HG02885 (cell line): ENCODE data around the gene ONECUT3.
"Not testable (repeated sequence)": the region's sequence is repeated elsewhere in the genome, so short reads cannot be mapped to it uniquely, and the experiment has no call there.

Experiments
- ATAC-seq: cut with Tn5 transposase; IDR thresholded peaks from one replicate; pipeline ENCODE4 v1.9.1; 2021; ENCODE audit warnings: mild to moderate bottlenecking; ENCODE audit not compliant: unreplicated experiment, poor library complexity

Gene ONECUT3

DNA sequence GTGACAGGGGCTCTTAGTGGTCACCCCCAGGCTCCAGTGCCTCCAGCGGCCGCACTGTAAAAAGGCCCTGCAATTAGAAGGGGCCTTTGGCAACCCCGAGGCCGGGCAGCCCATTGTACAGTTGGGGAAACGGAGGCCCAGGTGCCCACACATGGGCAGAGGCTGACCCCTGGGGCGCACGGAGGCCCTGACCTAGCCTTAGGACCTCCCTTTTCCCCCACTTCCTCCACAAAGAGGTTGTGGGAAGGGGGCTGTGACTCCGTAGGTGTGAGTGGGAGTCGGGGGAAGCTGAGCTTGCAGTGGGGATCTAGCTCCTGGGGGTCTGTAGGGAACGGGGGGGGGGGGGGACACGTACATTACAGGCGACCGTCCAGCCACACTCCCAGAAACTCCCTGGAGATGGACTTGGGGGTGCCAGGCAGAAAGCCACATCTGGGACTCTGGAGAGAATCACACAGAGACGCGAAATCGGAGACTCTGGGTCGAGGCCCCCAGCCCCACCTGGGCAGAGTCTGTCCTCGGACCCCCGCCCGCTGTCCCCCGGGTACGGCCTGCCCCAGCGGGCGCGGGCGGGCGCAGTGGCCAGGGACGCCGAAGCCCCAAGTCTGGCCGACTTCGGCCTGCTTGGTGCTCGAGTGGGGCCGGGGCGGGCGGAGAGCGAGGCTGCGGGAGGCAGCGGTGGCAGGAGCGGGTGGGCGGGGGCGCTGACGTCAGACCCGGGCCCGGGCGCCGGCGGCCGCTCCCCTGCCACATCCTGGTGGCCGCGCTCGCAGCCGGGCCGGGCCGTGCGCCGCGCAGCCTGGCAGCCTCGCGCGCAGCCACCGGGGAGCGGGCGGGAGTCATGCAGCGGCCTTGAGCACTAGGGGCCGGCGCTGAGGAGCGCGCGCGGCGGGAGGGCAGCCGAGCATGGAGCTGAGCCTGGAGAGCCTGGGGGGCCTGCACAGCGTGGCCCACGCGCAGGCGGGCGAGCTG lies at the start of gene ONECUT3:
TSS of gene ONECUT3 (plus strand) at position 750 of the 972 bp plus-strand sequence. CDS start at position 907, 157 bp downstream.
- no peak for ATAC-seq

DNA sequence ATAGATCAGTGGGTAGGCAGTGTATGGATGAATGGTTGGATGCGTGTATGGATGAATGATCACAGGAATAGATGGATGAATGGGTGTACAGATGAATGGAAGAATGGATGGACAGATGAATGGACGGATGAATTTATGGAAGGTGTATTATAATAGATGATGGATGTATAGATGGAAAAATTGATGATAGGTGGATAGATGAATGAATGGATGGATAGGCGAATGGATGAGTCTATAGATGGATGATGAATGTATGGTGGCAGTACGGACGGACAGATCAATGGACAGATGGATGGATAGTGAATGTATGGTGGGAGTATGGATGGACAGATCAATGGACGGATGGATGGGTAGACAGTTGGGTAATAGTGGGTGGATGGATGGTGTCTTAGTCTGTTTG lies 49.0 kb upstream of the ONECUT3 start:
- ATAC-seq = no peak

DNA sequence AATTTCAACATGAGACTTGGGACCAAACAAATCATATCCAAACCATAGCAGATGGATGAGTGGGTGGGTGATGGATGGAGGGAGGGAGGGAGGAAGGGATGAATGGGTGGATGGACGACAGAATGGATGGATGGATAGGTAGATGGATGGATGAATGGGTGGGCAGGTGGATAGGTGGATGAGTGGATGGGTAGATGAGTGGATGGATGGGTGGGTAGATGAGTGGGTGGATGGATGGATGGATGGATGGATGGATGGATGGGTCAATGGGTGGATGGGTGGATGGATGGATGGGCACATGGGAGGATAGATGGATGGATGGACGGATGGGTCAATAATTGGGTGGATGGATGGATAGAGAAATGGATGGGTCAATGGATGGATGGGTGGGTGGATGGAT lies 47.9 kb upstream of the ONECUT3 start:
- no peak for ATAC-seq

DNA sequence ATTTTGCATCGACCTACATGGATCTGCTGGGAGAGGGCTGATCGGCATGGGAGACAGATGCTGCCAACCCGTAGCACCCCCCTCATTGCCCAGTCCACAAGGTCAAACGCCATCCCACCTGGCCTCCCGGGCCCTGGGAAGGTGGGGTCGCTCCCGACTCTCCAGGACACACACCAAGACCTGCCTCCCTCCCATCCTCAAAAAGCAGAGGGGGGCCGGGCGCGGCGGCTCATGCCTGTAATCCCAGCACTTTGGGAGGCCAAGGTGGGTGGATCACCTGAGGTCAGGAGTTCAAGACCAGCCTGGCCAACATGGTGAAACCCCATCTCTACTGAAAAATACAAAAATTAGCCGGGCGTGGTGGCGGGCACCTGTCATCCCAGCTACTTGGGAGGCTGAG lies 46.7 kb upstream of the ONECUT3 start:
- ATAC-seq = not testable (repeated sequence)

DNA sequence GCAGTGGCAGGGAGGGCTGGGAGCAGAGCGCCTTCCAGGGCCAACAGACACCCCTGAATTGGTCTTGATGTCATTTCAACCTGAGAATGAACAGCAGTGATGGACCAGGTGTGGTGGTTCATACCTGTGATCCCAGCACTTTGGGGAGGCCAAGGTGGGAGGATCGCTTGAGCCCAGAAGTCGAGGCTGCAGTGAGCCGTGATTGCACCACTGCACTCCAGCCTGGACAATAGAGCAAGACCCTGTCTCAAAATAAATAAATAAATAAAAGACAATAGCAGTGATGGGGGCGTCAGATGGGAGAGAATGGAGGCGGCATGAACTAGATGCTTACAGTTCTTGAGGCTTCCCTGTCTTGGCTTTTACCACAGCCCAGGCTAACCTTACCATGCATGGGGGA lies 46.1 kb upstream of the ONECUT3 start:
- no peak for ATAC-seq

DNA sequence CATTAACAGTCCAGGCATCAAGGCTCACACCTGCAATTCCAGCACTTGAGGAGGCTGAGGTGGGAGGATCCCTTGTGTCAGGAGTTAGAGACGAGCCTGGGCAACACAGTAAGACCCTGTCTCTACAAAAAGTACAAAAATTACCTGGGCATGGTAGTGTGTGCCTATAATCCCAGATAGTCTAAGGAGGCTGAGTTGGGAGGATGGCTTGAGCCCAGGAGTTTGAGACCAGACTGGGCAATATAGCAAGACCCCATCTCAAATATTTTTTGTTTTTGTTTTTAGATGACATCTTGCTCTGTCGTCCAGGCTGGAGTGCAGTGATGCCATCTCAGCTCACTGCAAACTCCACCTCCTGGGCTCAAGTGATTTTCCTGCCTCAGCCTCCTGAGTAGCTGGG lies 40.1 kb upstream of the ONECUT3 start:
- no peak for ATAC-seq

DNA sequence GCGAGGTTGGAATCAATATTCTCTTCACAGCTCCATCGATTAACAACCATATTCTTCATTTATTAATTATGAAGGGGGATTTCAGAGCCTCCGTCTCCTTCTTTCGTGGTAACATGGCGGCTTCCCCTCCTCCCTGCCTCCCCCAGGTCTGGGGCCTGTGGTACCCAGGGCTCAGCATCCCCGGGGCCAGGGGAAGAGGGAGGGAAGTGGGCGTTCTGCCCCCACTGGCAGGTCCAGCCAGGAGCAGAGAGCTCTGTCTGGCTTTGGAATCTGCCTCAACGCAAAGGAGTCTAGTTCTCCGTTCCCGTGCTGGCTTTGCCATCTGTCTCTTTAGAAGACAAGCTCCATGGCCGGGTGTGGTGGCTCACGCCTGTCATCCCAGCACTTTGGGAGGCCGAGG lies 37.8 kb upstream of the ONECUT3 start:
- no peak for ATAC-seq

DNA sequence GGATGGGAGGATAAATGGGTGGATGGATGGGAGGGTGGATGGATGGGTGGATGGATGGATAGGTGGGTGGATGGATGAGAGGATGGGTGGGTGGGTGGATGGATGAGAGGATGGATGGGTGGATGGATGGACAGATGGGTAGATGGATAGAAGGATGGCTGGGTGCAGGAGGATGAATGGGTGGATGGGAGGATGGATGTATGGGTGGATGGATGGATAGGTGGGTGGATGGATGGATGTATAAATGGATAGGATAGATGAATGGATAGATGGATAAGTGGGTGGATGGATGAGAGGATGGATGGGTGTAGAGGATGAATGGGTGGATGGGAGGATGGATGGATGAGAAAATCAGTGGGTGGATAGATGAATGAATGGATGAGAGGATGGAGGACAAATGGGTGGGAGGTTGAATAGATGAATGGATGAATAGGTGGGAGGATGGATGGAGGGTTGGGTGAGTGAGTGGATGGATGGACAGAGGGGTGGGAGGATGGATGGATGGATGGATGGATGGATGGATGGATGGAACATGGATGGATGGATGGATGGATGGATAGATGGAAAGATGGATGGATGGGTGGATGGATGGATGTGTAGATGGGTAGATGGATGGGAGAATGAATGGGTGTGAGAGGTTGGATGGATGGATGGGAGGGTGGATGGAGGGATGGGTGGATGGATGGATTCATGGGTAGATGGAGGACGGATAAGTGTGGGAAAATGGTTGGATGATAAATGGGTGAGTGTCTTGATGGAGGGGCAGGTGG lies 35.9 kb upstream of the ONECUT3 start:
- no peak for ATAC-seq

DNA sequence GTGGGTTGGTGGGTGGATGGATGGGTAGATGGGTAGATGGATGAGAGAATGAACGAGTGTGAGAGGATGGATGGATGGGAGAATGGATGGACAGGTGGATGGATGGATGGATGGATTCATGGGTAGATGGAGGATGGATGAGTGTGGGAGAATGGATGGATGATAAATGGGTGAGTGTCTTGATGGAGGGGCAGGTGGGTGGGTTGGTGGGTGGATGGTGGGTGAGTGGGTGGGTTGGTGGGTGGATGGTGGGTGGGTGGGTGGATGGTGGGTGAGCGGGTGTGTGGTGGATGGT lies 35.4 kb upstream of the ONECUT3 start:
- no peak for ATAC-seq

DNA sequence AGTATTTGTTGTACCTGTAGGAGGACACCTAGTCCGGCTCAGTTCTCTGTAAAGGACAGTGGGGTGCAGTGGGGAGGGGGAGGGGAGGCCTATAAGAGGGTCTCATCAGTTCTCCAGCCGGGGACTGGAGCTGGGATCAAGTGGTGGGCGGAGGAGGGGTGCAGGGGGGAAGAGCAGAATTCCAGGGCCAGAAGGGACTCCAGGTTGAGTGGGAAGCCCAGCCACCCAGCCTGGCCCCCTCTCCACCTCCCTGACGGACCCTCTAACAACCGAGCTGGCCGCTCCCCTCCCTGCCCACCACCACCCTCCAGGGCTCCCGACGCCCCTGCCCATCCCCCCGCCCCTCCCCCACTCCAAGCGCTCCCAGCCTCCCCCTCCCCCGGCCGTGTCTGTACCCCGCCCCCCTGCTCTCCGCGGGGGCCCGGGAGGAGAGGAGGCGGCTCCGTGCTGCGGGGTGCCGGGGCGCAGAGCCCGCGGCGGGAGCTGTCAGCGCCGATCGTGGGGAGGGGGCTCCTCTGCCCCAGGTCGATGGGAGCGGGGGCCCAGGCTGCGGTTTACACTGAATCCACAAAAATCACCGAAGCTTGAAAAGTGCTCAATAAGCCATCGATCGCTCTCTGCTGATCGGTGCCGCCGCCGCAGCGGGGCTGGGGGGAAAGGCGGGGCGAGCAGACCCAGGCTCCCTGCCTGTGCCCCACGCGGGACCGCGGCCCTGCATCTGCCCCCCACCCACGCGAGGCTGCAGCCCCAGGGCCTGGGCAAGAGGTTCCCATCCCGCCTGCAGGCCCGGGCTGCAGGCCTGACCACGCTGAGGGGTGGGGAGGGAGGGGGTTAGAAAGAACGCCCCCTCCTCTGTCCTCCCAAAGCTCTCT lies 34.6 kb upstream of the ONECUT3 start:
- ATAC-seq = no peak

DNA sequence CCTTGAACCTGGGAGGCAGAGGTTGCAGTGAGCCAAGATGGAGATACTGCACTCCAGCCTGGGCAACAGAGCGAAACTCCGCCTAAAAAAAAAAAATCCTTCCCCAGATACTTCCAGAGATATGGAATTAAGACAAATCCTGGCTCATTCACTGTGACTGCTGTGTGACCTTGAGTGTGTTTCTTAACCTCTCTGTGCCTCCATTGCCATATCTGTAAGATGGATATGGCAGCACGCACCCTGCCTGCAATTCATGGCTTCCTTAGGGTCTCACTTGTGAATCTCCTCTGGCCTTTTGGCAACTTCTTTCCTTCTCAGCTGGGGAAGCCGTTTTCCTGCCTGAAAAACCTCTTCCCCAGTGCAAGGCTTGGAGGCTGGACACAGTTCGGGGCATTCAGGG lies 33.8 kb upstream of the ONECUT3 start:
- no peak for ATAC-seq

DNA sequence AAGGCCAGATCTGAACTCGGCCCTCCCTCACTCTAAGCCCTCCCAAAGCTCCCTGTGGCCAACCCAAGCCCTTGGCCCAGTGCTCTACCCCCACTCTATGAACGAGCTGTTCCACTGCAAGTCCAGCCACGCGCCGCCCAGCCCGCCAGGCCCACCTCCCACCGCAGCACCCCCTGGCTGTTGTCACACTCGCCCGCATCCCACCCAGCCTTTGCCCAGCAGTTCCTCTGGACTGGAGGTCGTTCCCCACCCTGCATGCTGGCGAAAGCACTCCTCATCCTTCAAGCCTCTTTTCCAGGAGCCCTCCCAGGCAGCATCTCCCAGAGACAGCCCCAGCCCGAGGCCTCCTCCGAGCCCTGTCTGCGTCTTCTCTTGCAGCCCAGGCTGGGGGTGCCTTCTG lies 33.1 kb upstream of the ONECUT3 start:
- no peak for ATAC-seq

DNA sequence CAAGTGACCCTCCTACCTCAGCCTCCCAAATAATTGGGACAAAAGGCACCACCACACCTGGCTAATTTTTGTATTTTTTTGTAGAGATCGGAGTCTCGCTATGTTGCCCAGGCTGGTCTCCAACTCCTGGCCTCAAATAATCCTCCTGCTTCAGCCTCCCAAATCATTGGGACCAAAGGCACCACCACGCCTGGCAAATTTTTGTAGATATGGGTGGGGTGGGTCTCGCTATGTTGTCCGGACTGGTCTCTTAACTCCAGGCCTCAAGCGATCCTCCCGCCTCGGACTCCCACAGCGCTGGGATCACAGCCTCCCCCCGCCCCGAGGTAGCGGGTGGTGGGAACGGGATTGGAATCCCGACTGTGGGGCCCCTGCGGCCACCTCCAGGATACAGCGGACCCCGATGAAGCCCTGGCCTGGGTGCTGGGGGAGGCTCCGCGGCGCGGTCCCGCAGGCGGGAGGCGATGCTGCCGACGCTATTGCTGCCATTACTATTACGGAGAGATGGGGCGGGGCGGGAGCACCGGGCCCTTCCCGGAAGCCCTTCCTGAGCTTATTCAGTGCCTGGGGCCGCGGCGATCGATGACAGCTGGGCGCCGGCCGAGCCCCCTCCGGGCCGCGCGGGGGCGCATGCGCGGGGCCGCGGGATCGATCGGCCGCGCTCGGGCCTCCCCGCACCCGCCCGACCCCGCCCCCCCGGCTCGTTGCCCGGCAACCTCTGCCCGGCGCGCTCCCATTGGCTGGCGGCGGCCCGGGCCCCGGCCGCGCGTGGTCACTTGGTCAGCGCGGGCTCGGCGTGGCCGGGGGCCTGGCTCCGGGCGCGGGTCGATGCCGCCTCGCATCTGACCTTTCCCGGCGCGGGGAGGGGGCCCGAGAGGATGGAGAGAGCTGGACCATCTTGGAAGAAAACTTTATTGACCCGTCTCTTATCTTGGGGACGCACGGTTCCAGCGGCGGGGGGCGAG lies 27.9 kb upstream of the ONECUT3 start:
- ATAC-seq = no peak

DNA sequence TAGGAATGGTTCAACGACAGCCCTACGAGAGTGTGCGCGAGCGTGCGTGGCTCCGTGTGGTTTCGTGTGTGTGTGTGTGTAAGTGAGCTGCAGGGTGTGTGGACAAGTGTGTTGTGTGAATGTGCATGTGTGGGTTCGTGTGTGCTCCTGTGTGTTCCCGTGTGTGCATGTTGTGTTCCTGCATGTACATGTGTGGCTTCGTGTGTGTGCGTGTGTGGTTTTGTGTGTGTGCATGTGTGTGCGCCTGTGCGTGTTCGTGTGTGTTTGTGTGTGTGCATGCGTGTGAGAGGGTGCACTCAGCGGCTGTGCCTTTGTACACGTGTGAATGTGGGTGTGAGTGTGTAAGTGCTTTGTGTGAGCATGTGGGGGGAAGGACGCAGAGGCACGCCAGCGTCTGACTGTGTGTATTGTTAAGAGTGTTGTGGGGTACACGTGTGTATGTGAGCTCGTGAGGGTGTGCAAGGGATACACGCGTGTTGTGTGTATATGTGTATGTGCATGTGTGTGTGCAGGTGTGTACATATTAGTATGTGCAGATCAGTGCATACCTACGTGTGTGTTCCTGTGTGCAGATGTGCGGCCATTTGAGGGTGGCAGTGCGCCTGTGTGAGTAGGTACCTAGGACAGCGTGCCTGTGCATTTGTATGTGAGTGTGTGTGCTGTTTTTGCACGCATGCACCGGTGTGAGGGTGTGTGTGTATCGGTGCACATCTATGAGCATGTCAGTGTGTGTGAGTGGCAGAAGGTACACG lies 24.3 kb upstream of the ONECUT3 start:
- ATAC-seq = no peak

DNA sequence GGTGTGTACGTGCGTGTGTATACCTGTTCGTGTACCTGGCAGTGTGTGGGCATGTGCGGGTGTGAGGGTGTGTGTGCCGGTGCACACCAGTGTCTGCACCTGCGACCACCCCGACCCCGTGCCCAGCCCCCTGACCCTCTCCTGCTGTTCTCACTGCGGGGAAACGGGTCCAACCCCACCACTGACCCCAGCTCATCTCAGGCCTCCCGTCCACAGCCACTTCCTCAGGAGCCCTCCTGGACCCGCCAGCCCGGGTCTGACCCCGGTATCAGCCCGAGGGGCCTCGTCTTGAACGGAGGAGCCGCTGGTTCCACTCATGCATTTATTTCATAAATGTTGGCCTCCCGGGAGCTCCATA lies 23.8 kb upstream of the ONECUT3 start:
- ATAC-seq = no peak

DNA sequence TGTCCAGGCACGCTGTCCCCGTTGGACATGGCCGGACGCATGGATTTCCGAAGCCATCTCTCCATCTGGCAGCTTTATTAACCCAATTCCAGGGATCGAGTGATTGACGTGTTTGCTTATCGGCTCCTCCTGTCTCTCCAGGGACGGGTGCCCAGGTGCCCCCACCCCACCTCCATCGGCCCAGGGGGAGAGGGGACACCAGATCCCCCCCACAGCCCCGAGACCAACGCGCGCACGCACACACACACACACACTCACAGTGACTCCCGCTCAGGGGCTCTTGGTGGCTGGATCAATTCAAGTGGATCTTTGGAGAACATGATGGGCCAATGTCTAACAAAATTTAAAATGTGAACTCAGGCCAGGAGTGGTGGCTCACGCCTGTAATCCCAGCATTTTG lies 23.1 kb upstream of the ONECUT3 start:
- ATAC-seq = no peak

DNA sequence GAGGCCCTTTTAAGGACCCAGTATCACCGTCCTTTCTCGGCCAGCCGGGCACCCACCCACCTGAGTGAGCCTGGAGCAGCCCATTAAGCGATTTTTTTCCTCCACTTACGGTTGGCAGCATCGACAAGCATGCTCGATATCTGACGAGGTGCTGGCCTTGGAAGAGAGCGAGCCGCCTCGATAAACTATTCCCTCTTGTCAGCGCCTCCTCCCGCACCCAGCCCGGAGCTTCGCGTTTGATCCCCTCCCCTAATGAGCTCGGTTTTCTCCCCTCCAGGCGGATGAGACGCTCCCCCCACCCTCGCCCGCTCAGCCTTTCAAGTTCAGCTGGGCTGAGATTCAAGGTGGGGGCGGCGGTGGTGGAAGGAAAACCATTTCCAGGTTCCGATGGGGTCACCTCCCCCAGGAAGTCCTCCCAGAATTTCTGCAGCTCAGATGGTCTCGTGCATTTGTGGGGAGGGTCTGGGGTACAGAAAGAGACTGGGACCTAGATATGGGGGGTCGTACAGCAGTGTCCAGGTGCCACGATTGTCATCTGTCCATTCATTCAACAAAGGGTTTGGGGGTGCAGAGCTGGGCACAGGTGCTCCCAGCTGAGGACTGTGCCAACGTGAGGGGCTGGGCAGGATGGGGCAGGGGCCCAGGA lies 18.9 kb upstream of the ONECUT3 start:
- ATAC-seq = no peak

DNA sequence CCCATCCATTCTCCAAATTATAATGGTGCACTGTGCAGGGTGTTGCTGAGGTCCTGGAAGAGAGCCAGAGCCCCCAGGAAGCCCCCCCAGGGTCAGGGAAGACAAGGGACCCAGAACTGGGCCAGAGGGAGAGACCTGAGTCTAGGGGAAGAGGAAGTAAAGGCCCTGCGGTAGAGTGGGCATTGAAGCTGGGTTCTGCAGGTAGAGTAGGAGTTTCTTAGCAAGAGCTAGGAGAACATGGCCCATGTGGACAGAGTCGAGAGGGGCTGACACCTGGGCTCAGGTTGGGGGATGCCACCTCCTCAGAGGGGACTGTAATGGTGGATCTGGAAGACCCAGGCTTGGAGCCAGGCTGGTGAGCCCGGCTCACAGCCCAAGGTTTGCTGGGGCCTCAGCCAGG lies 17.0 kb upstream of the ONECUT3 start:
- no peak for ATAC-seq
